GM23338 (cell line): ENCODE measurements around the gene VRK1. TPM values are rescaled to one million over a fixed set of nuclear protein-coding genes. Genes with fewer than 3 reads are reported as not detected.
A peak's percentile ranks its signal among the peaks of the same experiment; 100 is the strongest.

Source experiments
- ATAC-seq: fragments of 200-7000 bp; cut with Tn5 transposase; 3 replicates; pipeline ENCODE4 v1.9.1; 2020
- DNase-seq: peaks from one replicate; pipeline ENCODE4 v3.0.0-alpha.2; 2015; ENCODE audit warnings: low spot score
- H2AFZ ChIP-seq: fragments of 200-600 bp; sonication (generic); 2 replicates; pipeline ENCODE4 v1.8.0; 2016; ENCODE audit warnings: antibody characterized with exemption, mild to moderate bottlenecking, moderate library complexity
- H3F3A ChIP-seq: fragments of 200-600 bp; sonication (generic); replicated peaks from 2 replicates; pipeline ENCODE4 v1.8.0; 2017; ENCODE audit warnings: antibody characterized with exemption, mixed run types, low read depth
- H3K27ac ChIP-seq: fragments of 200-600 bp; sonication (generic); 2 replicates; pipeline ENCODE4 v1.6.1; 2016; ENCODE audit warnings: low read depth
- H3K27me3 ChIP-seq: fragments of 200-600 bp; sonication (generic); 2 replicates; pipeline ENCODE4 v1.8.0; 2016; ENCODE audit warnings: mild to moderate bottlenecking, mixed run types, moderate library complexity; ENCODE audit not compliant: insufficient read depth
- H3K36me3 ChIP-seq: fragments of 200-600 bp; sonication (generic); 2 replicates; pipeline ENCODE4 v1.8.0; 2016; ENCODE audit warnings: mild to moderate bottlenecking; ENCODE audit not compliant: insufficient read depth
- H3K4me1 ChIP-seq: fragments of 200-600 bp; sonication (generic); 2 replicates; pipeline ENCODE4 v1.8.0; 2016; ENCODE audit warnings: mild to moderate bottlenecking, moderate library complexity; ENCODE audit not compliant: insufficient read depth
- H3K4me2 ChIP-seq: fragments of 200-600 bp; sonication (generic); 2 replicates; pipeline ENCODE4 v1.7.1; 2017; ENCODE audit warnings: mixed run types
- H3K4me3 ChIP-seq: fragments of 200-600 bp; sonication (generic); 2 replicates; pipeline ENCODE4 v1.6.1; 2016; ENCODE audit warnings: mixed run types
- H3K79me2 ChIP-seq: fragments of 200-600 bp; sonication (generic); replicated peaks from 2 replicates; pipeline ENCODE4 v1.8.0; 2017; ENCODE audit warnings: mild to moderate bottlenecking; ENCODE audit not compliant: insufficient read depth
- H3K9me2 ChIP-seq: fragments of 200-600 bp; sonication (generic); 2 replicates; pipeline ENCODE4 v1.8.0; 2017; ENCODE audit not compliant: insufficient read depth
- H4K20me1 ChIP-seq: fragments of 200-600 bp; sonication (generic); replicated peaks from 2 replicates; pipeline ENCODE4 v1.8.0; 2017; ENCODE audit warnings: mild to moderate bottlenecking; ENCODE audit not compliant: insufficient read depth
- H3K27ac Mint-ChIP-seq: 2 replicates; pipeline ENCODE4 v1.8.0; 2020; ENCODE audit warnings: inconsistent platforms, mild to moderate bottlenecking, moderate library complexity, mixed read lengths
- H3K27me3 Mint-ChIP-seq: 3 replicates; pipeline ENCODE4 v1.8.0; 2022; ENCODE audit warnings: low read depth, mild to moderate bottlenecking, moderate library complexity, mixed read lengths, inconsistent platforms; ENCODE audit not compliant: insufficient read depth, poor library complexity
- H3K36me3 Mint-ChIP-seq: 3 replicates; pipeline ENCODE4 v1.8.0; 2021; ENCODE audit warnings: low read depth, mild to moderate bottlenecking, inconsistent platforms, moderate library complexity, mixed read lengths
- H3K4me1 Mint-ChIP-seq: 3 replicates; pipeline ENCODE4 v1.8.0; 2020; ENCODE audit warnings: mild to moderate bottlenecking, inconsistent platforms, mixed read lengths
- H3K4me3 Mint-ChIP-seq: 3 replicates; pipeline ENCODE4 v1.8.0; 2021; ENCODE audit warnings: moderate library complexity, mild to moderate bottlenecking, inconsistent platforms, mixed read lengths
- H3K9me3 Mint-ChIP-seq: 3 replicates; pipeline ENCODE4 v1.8.0; 2020; ENCODE audit warnings: moderate library complexity, mild to moderate bottlenecking, inconsistent platforms, mixed read lengths
- CTCF ChIP-seq, 2 experiments: fragments of 200-600 bp in 1 of 2; sonication (generic) in 1 of 2; conservative IDR thresholded peaks; 2 replicates each; pipeline versions ENCODE4 v1.5.1 to v1.6.1; 2016 to 2017; ENCODE audit warnings: antibody characterized with exemption in 2 of 2, low read depth in 2 of 2, mild to moderate bottlenecking in 2 of 2, moderate library complexity in 1 of 2
- ETS1 ChIP-seq: IDR thresholded peaks from 2 replicates; pipeline ENCODE4 v1.6.1; 2016; ENCODE audit warnings: antibody characterized with exemption
- POLR2AphosphoS5 ChIP-seq: IDR thresholded peaks from 2 replicates; pipeline ENCODE4 v1.6.1; 2016; ENCODE audit warnings: antibody characterized with exemption, low read depth
- STAT1 ChIP-seq: IDR thresholded peaks from one replicate; pipeline ENCODE4 v1.6.1; 2016; ENCODE audit warnings: antibody characterized with exemption; ENCODE audit not compliant: unreplicated experiment
- ZNF331 ChIP-seq: fragments of 250-450 bp; sonication (Bioruptor Pico); IDR thresholded peaks from 2 replicates; pipeline ENCODE4 v1.5.0; 2020; ENCODE audit warnings: low read depth, mild to moderate bottlenecking, moderate library complexity
- polyA plus RNA-seq: library from polyadenylated mRNA; unstranded; fragments of >200 nt; fragmentation: Nextera tagmentation; extraction: Ambion mirVana; gene quantifications from 2 replicates; pipeline ENCODE4 v1.2.1, GENCODE V29; 2016
- total RNA-seq: library from RNA; depleted of rRNA; stranded (reverse); fragments of >200 nt; shearing (Covaris generic); gene quantifications from 2 replicates; pipeline ENCODE4 v1.2.3, GENCODE V29; 2014
- TF ChIP-seq, protein P1 (sequence below): IDR thresholded peaks from one replicate; pipeline ENCODE4 v1.6.1; 2018; ENCODE audit warnings: antibody characterized with exemption; ENCODE audit not compliant: unreplicated experiment

VRK1 gene
- total and polyA plus RNA-seq, 2 experiments from 2014 or later: 83.8 to 119 TPM

DNA sequence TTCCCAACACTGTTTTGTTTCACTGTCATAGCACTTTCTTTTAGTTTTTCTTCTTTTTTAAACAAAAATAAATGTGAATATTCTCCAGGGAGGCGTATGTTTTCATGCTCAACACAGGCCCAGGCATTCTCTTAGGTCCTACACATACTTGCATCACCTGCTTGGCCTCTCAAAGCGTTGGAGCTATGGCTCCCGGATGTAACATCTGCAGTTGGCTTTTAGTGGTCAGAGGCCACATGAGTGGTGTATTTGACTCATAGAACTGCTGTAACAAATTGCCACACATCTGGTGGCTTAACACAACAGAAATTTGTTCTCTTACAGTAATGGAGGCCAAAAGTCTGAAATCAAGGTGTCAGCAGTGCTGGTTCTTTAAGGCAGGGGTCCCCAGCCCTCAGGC, 44.6 kb upstream of the VRK1 start (continued):
- TF ChIP-seq CTCF (conservative IDR thresholded peaks at IDR 0.05; ENCODE audit: low read depth in 2 of 2): no peak
- no peak for TF ChIP-seq STAT1
- TF ChIP-seq POLR2AphosphoS5: no peak

GRCh38 chr14:96754162-96754844, 42.9 kb upstream of the VRK1 start:
- H3K4me3 Mint-ChIP-seq: no peak overlapping the region
- no peak overlapping the region for H2AFZ ChIP-seq

GRCh38 chr14:96754845-96755184, 42.4 kb upstream of the VRK1 start:
- Histone ChIP-seq H3F3A (no peaks in the 10 kb centered on the region), H3K79me2 (no peaks in the 10 kb centered on the region), H3K4me1 (no peaks in the 10 kb centered on the region), H3K9me2 (no peaks in the 10 kb centered on the region), H3K4me3 (no peak overlapping the region), H4K20me1 (no peaks in the 10 kb centered on the region), H2AFZ (no peak overlapping the region), H3K27me3 (no peaks in the 10 kb centered on the region), H3K27ac (no peak overlapping the region), H3K4me2 (no peak overlapping the region), H3K36me3 (no peaks in the 10 kb centered on the region)
- Mint-ChIP-seq H3K9me3 (no peaks in the 10 kb centered on the region), H3K36me3 (no peaks in the 10 kb centered on the region), H3K27ac (no peak overlapping the region), H3K4me1 (no peaks in the 10 kb centered on the region), H3K27me3 (peaks cover 4% of the 10 kb centered on the region), H3K4me3 (no peak overlapping the region)
- DNase-seq (peak; percentile 46), ATAC-seq (peak; percentile 87)
- peak; percentile 32 to 67 for TF ChIP-seq CTCF (conservative IDR thresholded peaks at IDR 0.05; ENCODE audit: low read depth in 2 of 2)
- no peak for TF ChIP-seq POLR2AphosphoS5
- no peak for TF ChIP-seq ZNF331 (CRISPR knock-in tag)
- TF ChIP-seq, protein P1, sequence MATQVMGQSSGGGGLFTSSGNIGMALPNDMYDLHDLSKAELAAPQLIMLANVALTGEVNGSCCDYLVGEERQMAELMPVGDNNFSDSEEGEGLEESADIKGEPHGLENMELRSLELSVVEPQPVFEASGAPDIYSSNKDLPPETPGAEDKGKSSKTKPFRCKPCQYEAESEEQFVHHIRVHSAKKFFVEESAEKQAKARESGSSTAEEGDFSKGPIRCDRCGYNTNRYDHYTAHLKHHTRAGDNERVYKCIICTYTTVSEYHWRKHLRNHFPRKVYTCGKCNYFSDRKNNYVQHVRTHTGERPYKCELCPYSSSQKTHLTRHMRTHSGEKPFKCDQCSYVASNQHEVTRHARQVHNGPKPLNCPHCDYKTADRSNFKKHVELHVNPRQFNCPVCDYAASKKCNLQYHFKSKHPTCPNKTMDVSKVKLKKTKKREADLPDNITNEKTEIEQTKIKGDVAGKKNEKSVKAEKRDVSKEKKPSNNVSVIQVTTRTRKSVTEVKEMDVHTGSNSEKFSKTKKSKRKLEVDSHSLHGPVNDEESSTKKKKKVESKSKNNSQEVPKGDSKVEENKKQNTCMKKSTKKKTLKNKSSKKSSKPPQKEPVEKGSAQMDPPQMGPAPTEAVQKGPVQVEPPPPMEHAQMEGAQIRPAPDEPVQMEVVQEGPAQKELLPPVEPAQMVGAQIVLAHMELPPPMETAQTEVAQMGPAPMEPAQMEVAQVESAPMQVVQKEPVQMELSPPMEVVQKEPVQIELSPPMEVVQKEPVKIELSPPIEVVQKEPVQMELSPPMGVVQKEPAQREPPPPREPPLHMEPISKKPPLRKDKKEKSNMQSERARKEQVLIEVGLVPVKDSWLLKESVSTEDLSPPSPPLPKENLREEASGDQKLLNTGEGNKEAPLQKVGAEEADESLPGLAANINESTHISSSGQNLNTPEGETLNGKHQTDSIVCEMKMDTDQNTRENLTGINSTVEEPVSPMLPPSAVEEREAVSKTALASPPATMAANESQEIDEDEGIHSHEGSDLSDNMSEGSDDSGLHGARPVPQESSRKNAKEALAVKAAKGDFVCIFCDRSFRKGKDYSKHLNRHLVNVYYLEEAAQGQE: no peak
- no peak for TF ChIP-seq ETS1

More at GRCh38 chr14:96754162-96754844, 42.9 kb upstream of the VRK1 start:
- no peaks in the 10 kb centered on the region for H3K36me3 Mint-ChIP-seq
- no peaks in the 10 kb centered on the region for H3K4me1 Mint-ChIP-seq
- DNase-seq: no peak
- H3K27me3 Mint-ChIP-seq: peaks cover 4% of the 10 kb centered on the region
- H3K9me2 ChIP-seq: no peaks in the 10 kb centered on the region
- no peaks in the 10 kb centered on the region for H3F3A ChIP-seq
- H3K9me3 Mint-ChIP-seq: no peaks in the 10 kb centered on the region
- TF ChIP-seq POLR2AphosphoS5 (no peak), ZNF331 (CRISPR knock-in tag) (no peak)
- no peak overlapping the region for H3K27ac ChIP-seq
- H3K4me3 ChIP-seq: no peak overlapping the region
- H3K27ac Mint-ChIP-seq: no peak overlapping the region
- ATAC-seq: no peak
- no peaks in the 10 kb centered on the region for H4K20me1 ChIP-seq
- no peaks in the 10 kb centered on the region for H3K4me1 ChIP-seq
- H3K79me2 ChIP-seq: no peaks in the 10 kb centered on the region
- no peaks in the 10 kb centered on the region for H3K36me3 ChIP-seq
- no peak overlapping the region for H3K4me2 ChIP-seq
- H3K27me3 ChIP-seq: no peaks in the 10 kb centered on the region
